GM10266 (cell line): ENCODE measurements around the gene PTPN2.
"Not testable (repeated sequence)": the region's sequence is repeated elsewhere in the genome, so short reads cannot be mapped to it uniquely, and the experiment has no call there.

Source experiments
- DNase-seq: peaks from one replicate; pipeline ENCODE4 v3.0.0; 2012; ENCODE audit errors: extremely low spot score
- TF ChIP-seq, protein P1 (sequence below): IDR thresholded peaks from 2 replicates; pipeline ENCODE4 v1.5.1; 2012; ENCODE audit warnings: mild to moderate bottlenecking, low read depth; ENCODE audit not compliant: control insufficient read depth, insufficient read depth; ENCODE audit errors: missing control alignments

PTPN2 gene

DNA sequence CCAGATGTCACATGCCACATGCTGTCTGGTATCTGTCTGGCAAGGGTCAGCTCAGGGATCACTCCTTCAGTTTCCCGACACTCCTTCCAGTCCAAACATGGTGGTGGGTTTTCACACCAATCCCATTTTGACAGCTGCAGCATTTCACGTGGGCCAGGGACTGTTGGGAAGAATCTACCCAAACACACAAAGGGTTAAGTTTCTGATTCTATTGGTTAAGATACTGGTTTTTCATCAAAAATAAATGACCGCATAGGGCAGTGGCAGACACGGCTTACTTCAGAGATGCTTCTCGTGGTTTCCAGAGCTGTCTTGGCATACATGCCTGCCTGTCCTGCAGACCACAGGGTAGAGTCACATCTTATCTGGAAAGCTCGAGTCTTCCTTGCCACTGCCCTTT, 101.5 kb downstream of the PTPN2 start:
- DNase-seq = no peak
- TF ChIP-seq, protein P1, sequence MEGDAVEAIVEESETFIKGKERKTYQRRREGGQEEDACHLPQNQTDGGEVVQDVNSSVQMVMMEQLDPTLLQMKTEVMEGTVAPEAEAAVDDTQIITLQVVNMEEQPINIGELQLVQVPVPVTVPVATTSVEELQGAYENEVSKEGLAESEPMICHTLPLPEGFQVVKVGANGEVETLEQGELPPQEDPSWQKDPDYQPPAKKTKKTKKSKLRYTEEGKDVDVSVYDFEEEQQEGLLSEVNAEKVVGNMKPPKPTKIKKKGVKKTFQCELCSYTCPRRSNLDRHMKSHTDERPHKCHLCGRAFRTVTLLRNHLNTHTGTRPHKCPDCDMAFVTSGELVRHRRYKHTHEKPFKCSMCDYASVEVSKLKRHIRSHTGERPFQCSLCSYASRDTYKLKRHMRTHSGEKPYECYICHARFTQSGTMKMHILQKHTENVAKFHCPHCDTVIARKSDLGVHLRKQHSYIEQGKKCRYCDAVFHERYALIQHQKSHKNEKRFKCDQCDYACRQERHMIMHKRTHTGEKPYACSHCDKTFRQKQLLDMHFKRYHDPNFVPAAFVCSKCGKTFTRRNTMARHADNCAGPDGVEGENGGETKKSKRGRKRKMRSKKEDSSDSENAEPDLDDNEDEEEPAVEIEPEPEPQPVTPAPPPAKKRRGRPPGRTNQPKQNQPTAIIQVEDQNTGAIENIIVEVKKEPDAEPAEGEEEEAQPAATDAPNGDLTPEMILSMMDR = no peak

DNA sequence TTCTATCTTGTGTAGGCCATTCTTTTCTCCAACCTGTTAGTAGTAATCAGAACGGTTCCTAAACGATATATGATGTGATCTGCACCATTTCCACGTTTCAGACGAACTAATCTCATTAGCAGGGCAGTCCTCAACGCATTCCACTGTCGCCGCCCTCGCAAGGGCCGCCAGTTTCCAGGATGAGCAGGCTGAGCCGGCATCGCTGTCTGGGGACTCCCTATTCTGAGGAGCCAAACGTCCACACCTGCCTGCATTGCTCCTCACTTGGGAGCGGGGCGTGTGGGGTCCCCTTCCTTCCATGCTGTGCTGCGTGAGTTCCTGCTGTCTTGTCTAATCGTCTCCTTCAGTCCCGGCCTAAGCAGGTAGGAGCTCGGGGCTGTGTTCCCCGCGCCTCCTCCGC, 104.6 kb downstream of the PTPN2 start:
- TF ChIP-seq, protein P1 = no peak
- no peak for DNase-seq

DNA sequence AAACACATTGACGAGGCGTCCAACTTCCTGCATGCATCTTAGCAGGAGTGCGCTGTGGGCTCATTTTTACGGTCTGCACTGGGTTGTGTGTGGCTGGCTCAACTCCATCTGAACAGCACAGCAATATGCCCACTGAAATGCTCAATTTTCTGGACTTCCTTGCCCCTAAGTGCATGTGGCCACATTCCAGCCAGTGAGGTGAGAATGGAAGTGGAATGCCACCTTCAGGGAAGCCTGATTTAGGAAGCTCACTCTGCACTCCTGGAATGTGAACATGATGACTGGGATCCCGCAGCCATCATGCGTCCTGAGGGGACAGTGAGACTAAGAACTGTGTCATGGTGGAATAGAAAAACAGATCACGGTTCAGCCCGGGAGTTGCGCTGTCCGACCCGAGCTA, 105.0 kb downstream of the PTPN2 start:
- TF ChIP-seq, protein P1 = no peak
- no peak for DNase-seq

DNA sequence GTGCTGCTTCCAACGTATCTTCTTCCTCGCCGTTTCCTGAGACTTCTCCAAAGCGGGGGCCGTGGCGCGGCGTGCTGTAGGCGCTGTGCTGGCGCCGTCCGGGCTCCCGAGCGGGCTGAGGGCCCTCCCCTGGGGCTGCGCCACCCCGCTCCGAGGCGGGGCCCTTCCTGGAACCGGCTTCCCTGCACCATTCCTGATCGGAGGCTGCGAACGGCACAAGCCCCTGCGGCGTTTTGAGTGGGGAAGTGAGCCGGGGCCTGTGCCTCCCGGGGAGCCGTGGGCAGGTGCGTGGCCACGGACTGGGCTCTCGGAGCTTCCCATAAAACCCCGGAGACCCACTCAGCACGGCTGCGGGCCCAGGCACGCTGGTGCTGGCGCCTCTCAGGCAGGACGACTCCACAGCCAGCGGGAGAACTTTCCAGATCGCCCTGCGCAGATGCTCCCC, 106.5 kb downstream of the PTPN2 start:
- TF ChIP-seq, protein P1 = no peak
- no peak for DNase-seq

DNA sequence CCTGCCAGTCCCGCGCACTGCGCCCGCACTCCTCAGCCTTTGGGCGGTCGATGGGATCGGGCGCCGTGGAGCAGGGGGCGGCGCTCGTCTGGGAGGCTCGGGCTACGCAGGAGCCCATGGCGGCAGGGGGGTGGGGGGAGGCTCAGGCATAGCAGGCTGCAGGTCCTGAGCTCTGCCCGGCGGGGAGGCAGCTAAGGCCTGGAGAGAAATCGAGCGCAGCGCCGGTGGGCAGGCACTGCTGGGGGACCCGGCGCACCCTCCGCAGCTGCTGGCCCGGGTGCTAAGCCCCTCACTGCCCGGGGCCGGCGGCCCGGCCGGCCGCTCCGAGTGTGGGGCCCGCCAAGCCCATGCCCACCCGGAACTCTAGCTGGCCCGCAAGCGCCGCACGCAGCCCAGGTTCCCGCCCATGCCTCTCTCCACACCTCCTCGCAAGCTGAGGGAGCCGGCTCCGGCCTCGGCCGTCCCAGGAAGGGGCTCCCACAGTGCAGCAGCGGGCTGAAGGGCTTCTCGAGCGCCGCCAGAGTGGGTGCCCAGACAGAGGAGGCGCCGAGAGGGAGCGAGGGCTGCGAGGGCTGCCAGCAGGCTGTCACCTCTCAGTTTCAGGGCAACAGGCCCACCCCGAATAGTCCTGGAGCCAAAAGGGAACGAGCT, 107.1 kb downstream of the PTPN2 start:
- TF ChIP-seq, protein P1 = no peak
- no peak for DNase-seq

DNA sequence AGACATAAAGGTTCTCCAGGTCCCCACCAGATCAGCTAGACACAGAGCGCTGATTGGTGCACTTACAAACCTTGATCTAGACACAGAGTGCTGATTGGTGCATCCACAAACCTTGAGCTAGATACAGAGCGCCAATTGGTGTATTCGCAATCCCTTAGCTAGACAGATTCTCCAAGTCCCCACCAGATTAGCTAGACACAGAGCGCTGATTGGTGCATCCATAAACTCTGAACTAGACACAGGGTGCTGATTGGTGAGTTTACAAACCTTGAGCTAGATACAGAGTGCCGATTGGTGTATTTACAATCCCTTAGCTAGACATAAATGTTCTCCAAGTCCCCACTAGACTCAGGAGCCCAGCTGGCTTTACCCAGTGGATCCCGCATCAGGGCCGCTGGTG, 107.6 kb downstream of the PTPN2 start:
- not testable (repeated sequence) for DNase-seq

DNA sequence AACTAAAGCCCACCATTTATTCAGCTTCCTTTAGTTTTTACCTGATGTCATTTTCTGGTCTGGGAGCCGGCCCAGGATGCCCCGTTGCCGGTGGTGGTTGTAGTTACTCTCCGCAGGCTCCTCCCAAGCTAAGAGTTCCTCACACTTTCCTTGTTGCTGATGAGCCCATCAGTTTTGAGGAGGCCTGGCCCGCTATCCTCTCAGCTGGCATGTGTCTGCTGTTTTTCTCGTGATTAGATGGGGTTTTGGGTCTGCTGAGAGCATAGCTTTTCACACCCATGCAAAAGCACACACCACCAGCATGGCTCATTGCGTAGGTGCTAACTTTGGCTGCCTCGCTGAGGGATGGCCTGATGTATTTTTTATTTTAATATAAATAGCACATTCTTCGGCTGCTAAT, 109.1 kb downstream of the PTPN2 start:
- no peak for DNase-seq
- TF ChIP-seq, protein P1 = no peak

DNA sequence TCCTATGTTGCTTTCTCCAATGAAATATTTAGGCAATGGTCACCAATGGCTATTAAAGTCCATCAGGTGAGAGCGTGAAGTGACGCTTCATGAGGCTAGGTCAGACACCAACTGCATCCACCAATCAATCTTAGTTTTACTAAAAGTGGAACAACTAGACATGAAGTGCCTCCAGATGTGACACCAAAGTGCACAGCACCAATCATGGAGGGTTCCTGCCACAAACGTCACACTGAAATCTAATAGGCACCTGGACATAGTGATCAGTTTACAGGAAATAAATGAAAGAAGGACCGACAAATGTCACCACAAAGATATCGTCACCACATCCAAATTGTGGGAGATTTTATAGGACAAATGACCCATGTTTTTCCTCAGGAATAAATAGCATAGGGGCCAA, 110.7 kb downstream of the PTPN2 start:
- no peak for DNase-seq
- TF ChIP-seq, protein P1 = no peak
